ENCODE results near the gene PLCB1. TPM values are rescaled to one million over a fixed set of nuclear protein-coding genes. Genes with fewer than 3 reads are reported as not detected.

PLCB1 gene
- total and polyA plus RNA-seq, 4 donors = 1.6 to 43.8 (median 6.1) TPM

- no peak overlapping the region for H3K9ac ChIP-seq (ENCODE audit: insufficient read depth in 1 of 2, low read length in 2 of 2)
- H3K4me3 ChIP-seq = no peak overlapping the region
- no peak for TF ChIP-seq CTCF (IDR thresholded peaks at IDR 0.05; ENCODE audit: control extremely low read depth, extremely low read depth)
- WGBS, 2 donors = 85 to 90% methylated on average over 1 of the region's 1 CpG
- ATAC-seq (ENCODE audit: insufficient read depth, low FRiP score) (no peak), DNase-seq (peak in 2 of 3 donors; percentile 63 to 64)
- H3K4me1 ChIP-seq (ENCODE audit: control insufficient read depth in 5 of 5, insufficient read depth in 5 of 5, low read length in 5 of 5) = peaks cover 0 to 29% (median 3%) of the 10 kb centered on the region in 5 donors
- no peaks in the 10 kb centered on the region for H3K27me3 ChIP-seq (ENCODE audit: control insufficient read depth in 3 of 3, insufficient read depth in 3 of 3, low read length in 2 of 3)
- H3K27ac ChIP-seq (ENCODE audit: low read depth in 1 of 2, low read length in 1 of 2) = no peak overlapping the region
- H3K36me3 ChIP-seq (ENCODE audit: control insufficient read depth in 4 of 4, insufficient read depth in 4 of 4, low read length in 4 of 4) = no peaks in the 10 kb centered on the region
- H3K9me3 ChIP-seq (ENCODE audit: control insufficient read depth in 4 of 4, insufficient read depth in 3 of 4, low read length in 3 of 4) = no peaks in the 10 kb centered on the region
These were observed 13.3 kb upstream of the PLCB1 start for GRCh38 chr20:8118760-8119159.

- Histone ChIP-seq H3K27ac (ENCODE audit: low read depth in 1 of 2, low read length in 1 of 2) (no peak overlapping the region), H3K9me3 (ENCODE audit: control insufficient read depth in 4 of 4, insufficient read depth in 3 of 4, low read length in 3 of 4) (no peaks in the 10 kb centered on the region), H3K4me1 (ENCODE audit: control insufficient read depth in 5 of 5, insufficient read depth in 5 of 5, low read length in 5 of 5) (peaks cover 0 to 22% (median 0%) of the 10 kb centered on the region in 5 donors), H3K9ac (ENCODE audit: insufficient read depth in 1 of 2, low read length in 2 of 2) (no peak overlapping the region), H3K36me3 (ENCODE audit: control insufficient read depth in 4 of 4, insufficient read depth in 4 of 4, low read length in 4 of 4) (no peaks in the 10 kb centered on the region), H3K4me3 (no peak overlapping the region), H3K27me3 (ENCODE audit: control insufficient read depth in 3 of 3, insufficient read depth in 3 of 3, low read length in 2 of 3) (no peaks in the 10 kb centered on the region)
- WGBS, 2 donors = 87 to 91% methylated on average over 1 of the region's 1 CpG
- TF ChIP-seq CTCF (IDR thresholded peaks at IDR 0.05; ENCODE audit: control extremely low read depth, extremely low read depth) = no peak
- DNase-seq (peak in 1 of 3 donors; percentile 33), ATAC-seq (ENCODE audit: insufficient read depth, low FRiP score) (no peak)
These were observed 10.4 kb upstream of the PLCB1 start for GRCh38 chr20:8121666-8122065.

- no peak for ATAC-seq (ENCODE audit: insufficient read depth, low FRiP score)
- H3K27ac ChIP-seq (ENCODE audit: low read depth in 1 of 2, low read length in 1 of 2) = no peak overlapping the region
- H3K4me3 ChIP-seq = no peak overlapping the region
- H3K9me3 ChIP-seq (ENCODE audit: control insufficient read depth in 4 of 4, insufficient read depth in 3 of 4, low read length in 3 of 4) = no peaks in the 10 kb centered on the region
- no peak overlapping the region for H3K9ac ChIP-seq (ENCODE audit: insufficient read depth in 1 of 2, low read length in 2 of 2)
- H3K27me3 ChIP-seq (ENCODE audit: control insufficient read depth in 3 of 3, insufficient read depth in 3 of 3, low read length in 2 of 3) = no peaks in the 10 kb centered on the region
- no peak for TF ChIP-seq CTCF (IDR thresholded peaks at IDR 0.05; ENCODE audit: control extremely low read depth, extremely low read depth)
- no peaks in the 10 kb centered on the region for H3K36me3 ChIP-seq (ENCODE audit: control insufficient read depth in 4 of 4, insufficient read depth in 4 of 4, low read length in 4 of 4)
- peaks cover 0 to 15% (median 4%) of the 10 kb centered on the region in 5 donors for H3K4me1 ChIP-seq (ENCODE audit: control insufficient read depth in 5 of 5, insufficient read depth in 5 of 5, low read length in 5 of 5)
- no peak for DNase-seq
These were observed 7.4 kb upstream of the PLCB1 start for GRCh38 chr20:8124639-8125038.

- DNase-seq (no peak), ATAC-seq (ENCODE audit: insufficient read depth, low FRiP score) (no peak)
- WGBS, 2 donors = 92 to 98% methylated on average over 4 of the region's 4 CpGs
- Histone ChIP-seq H3K36me3 (ENCODE audit: control insufficient read depth in 4 of 4, insufficient read depth in 4 of 4, low read length in 4 of 4) (no peaks in the 10 kb centered on the region), H3K27ac (ENCODE audit: low read depth in 1 of 2, low read length in 1 of 2) (no peak overlapping the region), H3K9me3 (ENCODE audit: control insufficient read depth in 4 of 4, insufficient read depth in 3 of 4, low read length in 3 of 4) (no peaks in the 10 kb centered on the region), H3K4me3 (no peak overlapping the region), H3K27me3 (ENCODE audit: control insufficient read depth in 3 of 3, insufficient read depth in 3 of 3, low read length in 2 of 3) (no peaks in the 10 kb centered on the region), H3K4me1 (ENCODE audit: control insufficient read depth in 5 of 5, insufficient read depth in 5 of 5, low read length in 5 of 5) (peaks cover 0 to 17% (median 4%) of the 10 kb centered on the region in 5 donors), H3K9ac (ENCODE audit: insufficient read depth in 1 of 2, low read length in 2 of 2) (no peak overlapping the region)
- no peak for TF ChIP-seq CTCF (IDR thresholded peaks at IDR 0.05; ENCODE audit: control extremely low read depth, extremely low read depth)
These were observed 5.9 kb upstream of the PLCB1 start for GRCh38 chr20:8126181-8126580.
